ENCODE results near the gene PCSK6. TPM values are rescaled to one million over a fixed set of nuclear protein-coding genes. Genes with fewer than 3 reads are reported as not detected.

PCSK6 gene
- total RNA-seq, 1 donor from 2014 or later = 1.3 TPM

DNA sequence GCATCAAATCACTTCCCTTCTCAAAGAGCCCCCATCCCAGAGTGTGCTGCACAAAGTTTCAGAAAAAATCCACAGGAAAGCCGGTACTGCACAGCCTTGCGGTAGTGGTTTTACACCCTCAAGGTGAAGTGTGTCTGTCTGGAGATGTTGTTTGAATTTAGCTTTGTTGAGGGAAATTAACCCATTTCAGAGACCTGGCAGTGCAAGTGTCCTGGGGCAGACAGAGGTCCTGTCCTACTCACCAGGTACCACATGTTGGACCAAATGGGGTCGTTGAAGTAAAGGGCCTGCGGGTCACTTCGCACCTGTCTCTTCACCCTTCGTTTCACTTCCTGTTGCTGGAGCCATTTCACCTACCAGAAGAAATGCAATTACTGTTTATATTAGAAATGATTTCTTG lies 57.8 kb downstream of the PCSK6 start:
- Mint-ChIP-seq H3K27ac (ENCODE audit: unreplicated experiment) (no peak overlapping the region), H3K27me3 (ENCODE audit: low read depth, unreplicated experiment) (peaks cover 41% of the 10 kb centered on the region), H3K4me1 (ENCODE audit: low read depth, unreplicated experiment) (peaks cover 7% of the 10 kb centered on the region), H3K4me3 (ENCODE audit: unreplicated experiment) (no peak overlapping the region), H3K36me3 (ENCODE audit: low read depth, unreplicated experiment) (no peaks in the 10 kb centered on the region), H3K9me3 (ENCODE audit: unreplicated experiment) (no peaks in the 10 kb centered on the region)
- Histone ChIP-seq H3K27ac (ENCODE audit: low read depth, low read length) (no peak overlapping the region), H3K9me3 (ENCODE audit: insufficient read depth, low read depth, low read length) (no peaks in the 10 kb centered on the region), H3K9ac (ENCODE audit: low read length) (no peak overlapping the region), H2AFZ (ENCODE audit: low read depth, low read length) (no peak overlapping the region), H3K36me3 (ENCODE audit: insufficient read depth, low read length) (no peaks in the 10 kb centered on the region), H3K4me2 (ENCODE audit: low read length) (no peak overlapping the region), H4K20me1 (ENCODE audit: insufficient read depth, low read length) (no peaks in the 10 kb centered on the region), H3K79me2 (ENCODE audit: insufficient read depth, low read length) (no peaks in the 10 kb centered on the region), H3K27me3 (ENCODE audit: insufficient read depth, low read length) (no peaks in the 10 kb centered on the region), H3K4me1 (ENCODE audit: insufficient read depth, low read length) (no peaks in the 10 kb centered on the region), H3K4me3 (ENCODE audit: insufficient read depth, low read depth, low read length) (no peak overlapping the region)
- FAIRE-seq = no peak
- no peak for TF ChIP-seq EZH2 (IDR thresholded peaks at IDR 0.05; ENCODE audit: insufficient read depth, low read length)
- TF ChIP-seq, protein P1, sequence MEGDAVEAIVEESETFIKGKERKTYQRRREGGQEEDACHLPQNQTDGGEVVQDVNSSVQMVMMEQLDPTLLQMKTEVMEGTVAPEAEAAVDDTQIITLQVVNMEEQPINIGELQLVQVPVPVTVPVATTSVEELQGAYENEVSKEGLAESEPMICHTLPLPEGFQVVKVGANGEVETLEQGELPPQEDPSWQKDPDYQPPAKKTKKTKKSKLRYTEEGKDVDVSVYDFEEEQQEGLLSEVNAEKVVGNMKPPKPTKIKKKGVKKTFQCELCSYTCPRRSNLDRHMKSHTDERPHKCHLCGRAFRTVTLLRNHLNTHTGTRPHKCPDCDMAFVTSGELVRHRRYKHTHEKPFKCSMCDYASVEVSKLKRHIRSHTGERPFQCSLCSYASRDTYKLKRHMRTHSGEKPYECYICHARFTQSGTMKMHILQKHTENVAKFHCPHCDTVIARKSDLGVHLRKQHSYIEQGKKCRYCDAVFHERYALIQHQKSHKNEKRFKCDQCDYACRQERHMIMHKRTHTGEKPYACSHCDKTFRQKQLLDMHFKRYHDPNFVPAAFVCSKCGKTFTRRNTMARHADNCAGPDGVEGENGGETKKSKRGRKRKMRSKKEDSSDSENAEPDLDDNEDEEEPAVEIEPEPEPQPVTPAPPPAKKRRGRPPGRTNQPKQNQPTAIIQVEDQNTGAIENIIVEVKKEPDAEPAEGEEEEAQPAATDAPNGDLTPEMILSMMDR (IDR thresholded peaks at IDR 0.05; ENCODE audit: insufficient read depth, low read depth, low read length) = no peak
- DNase-seq (ENCODE audit: low read depth) = no peak

DNA sequence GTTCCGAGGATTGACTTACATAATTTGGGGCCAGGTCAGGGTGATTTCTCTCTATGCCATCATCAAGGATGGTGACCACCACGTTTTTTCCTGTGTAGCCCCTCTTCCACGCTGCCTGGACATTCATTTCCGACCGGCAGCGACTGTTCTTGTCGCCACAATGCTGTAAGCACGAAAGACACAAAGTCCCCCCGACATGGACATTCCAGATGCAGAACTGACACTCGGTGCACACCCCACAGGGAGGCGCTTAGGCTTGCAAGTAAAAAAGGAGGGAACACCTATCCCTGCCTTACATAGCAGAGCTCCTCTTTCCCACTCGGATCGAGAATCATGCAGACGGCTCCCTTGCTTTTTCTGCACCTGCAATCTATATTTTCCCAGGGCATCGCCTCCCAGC lies 58.2 kb downstream of the PCSK6 start:
- no peaks in the 10 kb centered on the region for H3K9me3 ChIP-seq (ENCODE audit: insufficient read depth, low read depth, low read length)
- H3K36me3 ChIP-seq (ENCODE audit: insufficient read depth, low read length) = no peaks in the 10 kb centered on the region
- H3K27me3 ChIP-seq (ENCODE audit: insufficient read depth, low read length) = no peaks in the 10 kb centered on the region
- no peaks in the 10 kb centered on the region for H3K9me3 Mint-ChIP-seq (ENCODE audit: unreplicated experiment)
- H3K4me3 Mint-ChIP-seq (ENCODE audit: unreplicated experiment) = no peak overlapping the region
- no peaks in the 10 kb centered on the region for H3K79me2 ChIP-seq (ENCODE audit: insufficient read depth, low read length)
- H3K27me3 Mint-ChIP-seq (ENCODE audit: low read depth, unreplicated experiment) = peaks cover 44% of the 10 kb centered on the region
- no peaks in the 10 kb centered on the region for H4K20me1 ChIP-seq (ENCODE audit: insufficient read depth, low read length)
- no peak overlapping the region for H3K4me3 ChIP-seq (ENCODE audit: insufficient read depth, low read depth, low read length)
- no peak overlapping the region for H3K9ac ChIP-seq (ENCODE audit: low read length)
- H3K4me2 ChIP-seq (ENCODE audit: low read length) = no peak overlapping the region
- DNase-seq (ENCODE audit: low read depth) = no peak
- TF ChIP-seq, protein P1 (IDR thresholded peaks at IDR 0.05; ENCODE audit: insufficient read depth, low read depth, low read length) = no peak
- no peak for TF ChIP-seq EZH2 (IDR thresholded peaks at IDR 0.05; ENCODE audit: insufficient read depth, low read length)
- H3K4me1 Mint-ChIP-seq (ENCODE audit: low read depth, unreplicated experiment) = peaks cover 7% of the 10 kb centered on the region
- no peaks in the 10 kb centered on the region for H3K4me1 ChIP-seq (ENCODE audit: insufficient read depth, low read length)
- no peak overlapping the region for H3K27ac ChIP-seq (ENCODE audit: low read depth, low read length)
- H3K36me3 Mint-ChIP-seq (ENCODE audit: low read depth, unreplicated experiment) = no peaks in the 10 kb centered on the region
- no peak for FAIRE-seq
- H3K27ac Mint-ChIP-seq (ENCODE audit: unreplicated experiment) = no peak overlapping the region
- H2AFZ ChIP-seq (ENCODE audit: low read depth, low read length) = no peak overlapping the region

DNA sequence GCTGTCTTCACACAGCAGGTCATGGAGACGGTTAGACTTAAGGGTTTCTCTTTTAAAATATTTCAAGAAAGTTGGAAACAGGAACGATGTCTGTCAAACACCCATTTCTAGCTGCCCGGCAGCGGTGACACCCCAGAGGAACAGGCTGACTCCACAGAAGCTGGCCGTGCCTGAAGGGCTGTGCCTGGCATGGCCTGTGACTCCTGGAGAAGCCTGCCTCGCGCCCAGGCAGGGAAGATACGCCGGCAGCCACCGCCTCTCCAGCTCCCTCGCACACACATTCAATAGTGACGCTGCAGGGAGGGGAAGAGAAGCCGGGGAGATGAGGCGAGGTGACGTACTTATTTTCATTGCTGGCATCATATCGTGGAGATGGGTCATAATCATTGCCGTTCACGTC lies 59.9 kb downstream of the PCSK6 start:
- Mint-ChIP-seq H3K4me1 (ENCODE audit: low read depth, unreplicated experiment) (peaks cover 7% of the 10 kb centered on the region), H3K27me3 (ENCODE audit: low read depth, unreplicated experiment) (peaks cover 38% of the 10 kb centered on the region), H3K9me3 (ENCODE audit: unreplicated experiment) (no peaks in the 10 kb centered on the region), H3K27ac (ENCODE audit: unreplicated experiment) (no peak overlapping the region), H3K4me3 (ENCODE audit: unreplicated experiment) (no peak overlapping the region), H3K36me3 (ENCODE audit: low read depth, unreplicated experiment) (no peaks in the 10 kb centered on the region)
- DNase-seq (ENCODE audit: low read depth) = no peak
- Histone ChIP-seq H2AFZ (ENCODE audit: low read depth, low read length) (no peak overlapping the region), H3K4me3 (ENCODE audit: insufficient read depth, low read depth, low read length) (no peak overlapping the region), H4K20me1 (ENCODE audit: insufficient read depth, low read length) (no peaks in the 10 kb centered on the region), H3K9ac (ENCODE audit: low read length) (no peak overlapping the region), H3K4me1 (ENCODE audit: insufficient read depth, low read length) (no peaks in the 10 kb centered on the region), H3K79me2 (ENCODE audit: insufficient read depth, low read length) (no peaks in the 10 kb centered on the region), H3K27ac (ENCODE audit: low read depth, low read length) (no peak overlapping the region), H3K4me2 (ENCODE audit: low read length) (no peak overlapping the region), H3K27me3 (ENCODE audit: insufficient read depth, low read length) (no peaks in the 10 kb centered on the region), H3K9me3 (ENCODE audit: insufficient read depth, low read depth, low read length) (no peaks in the 10 kb centered on the region), H3K36me3 (ENCODE audit: insufficient read depth, low read length) (no peaks in the 10 kb centered on the region)
- no peak for FAIRE-seq
- TF ChIP-seq EZH2 (IDR thresholded peaks at IDR 0.05; ENCODE audit: insufficient read depth, low read length) = no peak
- TF ChIP-seq, protein P1 (IDR thresholded peaks at IDR 0.05; ENCODE audit: insufficient read depth, low read depth, low read length) = no peak
